NCI-H748 (cell line): Measurements from ENCODE around the gene IER2.
A peak's percentile ranks its signal among the peaks of the same experiment; 100 is the strongest.
"Not testable (repeated sequence)": the region's sequence is repeated elsewhere in the genome, so short reads cannot be mapped to it uniquely, and the experiment has no call there.

Source experiments
- DNase-seq: peaks from one replicate; lab custom pipeline; 2025; ENCODE audit not compliant: unreplicated experiment; lab: John Stamatoyannopoulos, UW

IER2 gene

GRCh38 chr19:13162724-13163608, 12.8 kb downstream of the IER2 start:
- DNase-seq, result peak; percentile 77

- peak; percentile 42 for DNase-seq
Measured at GRCh38 chr19:13163609-13164342, 13.6 kb downstream of the IER2 start.

GRCh38 chr19:13164343-13165161, 14.3 kb downstream of the IER2 start:
- peak; percentile 77 for DNase-seq

GRCh38 chr19:13165162-13165997, 15.2 kb downstream of the IER2 start:
- DNase-seq, result no peak

- not testable (repeated sequence) for DNase-seq
Measured at GRCh38 chr19:13166151-13166550, 15.9 kb downstream of the IER2 start.

- no peak for DNase-seq
Measured at GRCh38 chr19:13169769-13170168, 19.6 kb downstream of the IER2 start.

GRCh38 chr19:13171146-13171545, 20.9 kb downstream of the IER2 start:
- no peak for DNase-seq

GRCh38 chr19:13172346-13173138, 22.3 kb downstream of the IER2 start:
- no peak for DNase-seq

GRCh38 chr19:13173139-13173737, 23.0 kb downstream of the IER2 start:
- DNase-seq, result no peak

- no peak for DNase-seq
Measured at GRCh38 chr19:13176345-13176744, 26.1 kb downstream of the IER2 start.

- not testable (repeated sequence) for DNase-seq
Measured at GRCh38 chr19:13177584-13177983, 27.4 kb downstream of the IER2 start.

GRCh38 chr19:13178291-13178690, 28.1 kb downstream of the IER2 start:
- not testable (repeated sequence) for DNase-seq

GRCh38 chr19:13181747-13182388, 31.7 kb downstream of the IER2 start:
- DNase-seq, result no peak

GRCh38 chr19:13184926-13185325, 34.7 kb downstream of the IER2 start:
- not testable (repeated sequence) for DNase-seq

GRCh38 chr19:13185763-13186657, 35.8 kb downstream of the IER2 start:
- peak; percentile 40 for DNase-seq

GRCh38 chr19:13186688-13187087, 36.5 kb downstream of the IER2 start:
- not testable (repeated sequence) for DNase-seq

GRCh38 chr19:13187419-13187818, 37.2 kb downstream of the IER2 start:
- DNase-seq, result no peak

- no peak for DNase-seq
Measured at GRCh38 chr19:13189600-13189999, 39.4 kb downstream of the IER2 start.
